PC-3 (cell line): Measurements from ENCODE around the gene APMAP. TPM values are rescaled to one million over a fixed set of nuclear protein-coding genes. Genes with fewer than 3 reads are reported as not detected.

ENCODE experiments used
- ATAC-seq: fragments of 200-7000 bp; cut with Tn5 transposase; 2 replicates; pipeline ENCODE4 v1.9.1; 2020; ENCODE audit warnings: mild to moderate bottlenecking, moderate library complexity
- BruUV-seq: library from RNA; stranded (reverse); fragments of 400-500 nt; replicated peaks from 2 replicates; lab custom pipeline; 2021; lab: Mats Ljungman, UMichigan
- CTCF ChIA-PET: fragments of 300-600 bp; sonication (Branson Sonifier 250); formaldehyde crosslinking; loops from one replicate; lab custom pipeline; 2022; ENCODE audit warnings: antibody characterized with exemption; lab: Charles Lee
- POLR2A ChIA-PET: fragments of 300-600 bp; sonication (Branson Sonifier 250); formaldehyde crosslinking; loops from one replicate; lab custom pipeline; 2022; ENCODE audit warnings: antibody characterized with exemption; ENCODE audit not compliant: unreplicated experiment; lab: Charles Lee
- DNase-seq: peaks from one replicate; pipeline ENCODE4 v3.0.0-alpha.2; 2015
- H2AFZ ChIP-seq: fragments of 300-600 bp; sonication (generic); 2 replicates; pipeline ENCODE4 v1.6.0; 2016; ENCODE audit warnings: antibody characterized with exemption, low read length
- H3F3A ChIP-seq: fragments of 300-600 bp; sonication (generic); one replicate; pipeline ENCODE4 v1.6.0; 2017; ENCODE audit warnings: antibody characterized with exemption, low read length, control low read depth, mild to moderate bottlenecking; ENCODE audit not compliant: unreplicated experiment
- H3K27ac ChIP-seq: fragments of 300-600 bp; sonication (generic); 2 replicates; pipeline ENCODE4 v1.5.1; 2016; ENCODE audit warnings: mild to moderate bottlenecking, low read length
- H3K27me3 ChIP-seq: fragments of 300-600 bp; sonication (generic); 2 replicates; pipeline ENCODE4 v1.6.1; 2016; ENCODE audit warnings: low read length, mixed read lengths
- H3K36me3 ChIP-seq: fragments of 300-600 bp; sonication (generic); 2 replicates; pipeline ENCODE4 v1.6.1; 2016; ENCODE audit warnings: low read depth, mixed run types, low read length, mixed read lengths
- H3K4me1 ChIP-seq: fragments of 300-600 bp; sonication (generic); 2 replicates; pipeline ENCODE4 v1.5.1; 2016; ENCODE audit warnings: low read length; ENCODE audit not compliant: insufficient read depth
- H3K4me2 ChIP-seq: fragments of 300-600 bp; sonication (generic); 2 replicates; pipeline ENCODE4 v1.6.0; 2016; ENCODE audit warnings: low read length
- H3K4me3 ChIP-seq: fragments of 300-600 bp; sonication (generic); 2 replicates; pipeline ENCODE4 v1.5.1; 2016; ENCODE audit warnings: mild to moderate bottlenecking, low read length, mixed read lengths
- H3K79me2 ChIP-seq: fragments of 300-600 bp; sonication (generic); 2 replicates; pipeline ENCODE4 v1.6.1; 2017; ENCODE audit warnings: low read length, mixed read lengths
- H3K9ac ChIP-seq: fragments of 300-600 bp; sonication (generic); 2 replicates; pipeline ENCODE4 v1.6.0; 2016; ENCODE audit warnings: mild to moderate bottlenecking, low read length
- H3K9me2 ChIP-seq: fragments of 300-600 bp; sonication (generic); replicated peaks from 2 replicates; pipeline ENCODE4 v1.6.1; 2016; ENCODE audit warnings: mixed run types, low read length, mixed read lengths
- H3K9me3 ChIP-seq: fragments of 300-600 bp; sonication (generic); 2 replicates; pipeline ENCODE4 v1.6.1; 2016; ENCODE audit warnings: low read length, mixed read lengths
- H4K20me1 ChIP-seq: fragments of 300-600 bp; sonication (generic); 2 replicates; pipeline ENCODE4 v1.6.1; 2016; ENCODE audit warnings: low read length, mixed read lengths
- CTCF ChIP-seq: fragments of 300-600 bp; sonication (generic); conservative IDR thresholded peaks from 2 replicates; pipeline ENCODE4 v1.5.1; 2017; ENCODE audit warnings: antibody characterized with exemption, low read depth, mild to moderate bottlenecking, low read length
- EZH2 ChIP-seq: fragments of 300-600 bp; sonication (generic); IDR thresholded peaks from one replicate; pipeline ENCODE4 v1.6.1; 2017; ENCODE audit warnings: antibody characterized with exemption, mild to moderate bottlenecking, low read length; ENCODE audit not compliant: unreplicated experiment
- EZH2phosphoT487 ChIP-seq: fragments of 300-600 bp; sonication (generic); IDR thresholded peaks from 2 replicates; pipeline ENCODE4 v1.6.1; 2018; ENCODE audit warnings: mild to moderate bottlenecking, antibody characterized with exemption, low read length, borderline replicate concordance
- intact Hi-C: fragments of 100-400 bp; cut with micrococcal nuclease; formaldehyde crosslinking; loops from 2 replicates; pipeline ENCODE4 v1.9.0; 2023
- total RNA-seq: library from RNA; depleted of rRNA; stranded (reverse); fragments of >200 nt; gene quantifications from 2 replicates; pipeline ENCODE4 v1.2.3, GENCODE V29; 2014

APMAP gene
- total RNA-seq, 1 experiment from 2014 or later = 134 TPM

GRCh38 chr20:24943731-24944130 is 48.8 kb downstream of the APMAP start:
- ChIA-PET CTCF (no interaction called here), POLR2A (no interaction called here)
- H3K4me3 ChIP-seq = no peak overlapping the region
- no peak for ATAC-seq
- no peaks in the 10 kb centered on the region for H4K20me1 ChIP-seq
- no peak overlapping the region for H3K4me2 ChIP-seq
- TF ChIP-seq EZH2phosphoT487 = no peak
- no peak for TF ChIP-seq EZH2
- no peak for TF ChIP-seq CTCF
- H3K4me1 ChIP-seq = no peaks in the 10 kb centered on the region
- H3K9ac ChIP-seq = no peak overlapping the region
- no peak for DNase-seq
- no peaks in the 10 kb centered on the region; the same call in 1 of the 2 replicates for H3K9me3 ChIP-seq
- no peaks in the 10 kb centered on the region for H3K36me3 ChIP-seq
- H2AFZ ChIP-seq = no peak overlapping the region
- no peak overlapping the region for H3K27ac ChIP-seq
- no peaks in the 10 kb centered on the region for H3K27me3 ChIP-seq
- no peaks in the 10 kb centered on the region for H3F3A ChIP-seq
- H3K9me2 ChIP-seq = no peaks in the 10 kb centered on the region
- intact Hi-C loops = no loop called here
- BruUV-seq = no TSS peak
- H3K79me2 ChIP-seq = no peaks in the 10 kb centered on the region

GRCh38 chr20:24943196-24943595 is 49.4 kb downstream of the APMAP start:
- H3K4me3 ChIP-seq = no peak overlapping the region
- no peaks in the 10 kb centered on the region for H3K79me2 ChIP-seq
- no peaks in the 10 kb centered on the region for H4K20me1 ChIP-seq
- no peaks in the 10 kb centered on the region for H3K27me3 ChIP-seq
- H3K9me2 ChIP-seq = no peaks in the 10 kb centered on the region
- DNase-seq (no peak), ATAC-seq (no peak)
- no peaks in the 10 kb centered on the region; the same call in 1 of the 2 replicates for H3K9me3 ChIP-seq
- H3K27ac ChIP-seq = no peak overlapping the region
- CTCF ChIA-PET = no interaction called here
- no peaks in the 10 kb centered on the region for H3K4me1 ChIP-seq
- H3K4me2 ChIP-seq = no peak overlapping the region
- BruUV-seq = no TSS peak
- POLR2A ChIA-PET = no interaction called here
- no peak overlapping the region for H3K9ac ChIP-seq
- H3F3A ChIP-seq = no peaks in the 10 kb centered on the region
- H3K36me3 ChIP-seq = no peaks in the 10 kb centered on the region
- H2AFZ ChIP-seq = no peak overlapping the region
- no peak for TF ChIP-seq EZH2
- TF ChIP-seq CTCF = no peak
- TF ChIP-seq EZH2phosphoT487 = no peak
- intact Hi-C loops = no loop called here

GRCh38 chr20:24942679-24943078 is 49.9 kb downstream of the APMAP start:
- H3K36me3 ChIP-seq = no peaks in the 10 kb centered on the region
- H3K4me1 ChIP-seq = no peaks in the 10 kb centered on the region
- no peaks in the 10 kb centered on the region for H3K27me3 ChIP-seq
- H3K9me2 ChIP-seq = no peaks in the 10 kb centered on the region
- BruUV-seq = no TSS peak
- H2AFZ ChIP-seq = no peak overlapping the region
- H3K4me3 ChIP-seq = no peak overlapping the region
- no peaks in the 10 kb centered on the region for H3F3A ChIP-seq
- ChIA-PET CTCF (no interaction called here), POLR2A (no interaction called here)
- no peak overlapping the region for H3K4me2 ChIP-seq
- H3K9me3 ChIP-seq = no peaks in the 10 kb centered on the region; the same call in 1 of the 2 replicates
- no peak overlapping the region for H3K9ac ChIP-seq
- H3K79me2 ChIP-seq = no peaks in the 10 kb centered on the region
- no peaks in the 10 kb centered on the region for H4K20me1 ChIP-seq
- DNase-seq (no peak), ATAC-seq (no peak)
- TF ChIP-seq CTCF (no peak), EZH2phosphoT487 (no peak), EZH2 (no peak)
- no peak overlapping the region for H3K27ac ChIP-seq
- intact Hi-C loops = no loop called here
